ENCODE data around the gene TANGO2.

The TANGO2 gene

GRCh38 chr22:19997561-19998231 lies 23.2 kb upstream of the TANGO2 start:
- DNase-seq: no peak

DNA sequence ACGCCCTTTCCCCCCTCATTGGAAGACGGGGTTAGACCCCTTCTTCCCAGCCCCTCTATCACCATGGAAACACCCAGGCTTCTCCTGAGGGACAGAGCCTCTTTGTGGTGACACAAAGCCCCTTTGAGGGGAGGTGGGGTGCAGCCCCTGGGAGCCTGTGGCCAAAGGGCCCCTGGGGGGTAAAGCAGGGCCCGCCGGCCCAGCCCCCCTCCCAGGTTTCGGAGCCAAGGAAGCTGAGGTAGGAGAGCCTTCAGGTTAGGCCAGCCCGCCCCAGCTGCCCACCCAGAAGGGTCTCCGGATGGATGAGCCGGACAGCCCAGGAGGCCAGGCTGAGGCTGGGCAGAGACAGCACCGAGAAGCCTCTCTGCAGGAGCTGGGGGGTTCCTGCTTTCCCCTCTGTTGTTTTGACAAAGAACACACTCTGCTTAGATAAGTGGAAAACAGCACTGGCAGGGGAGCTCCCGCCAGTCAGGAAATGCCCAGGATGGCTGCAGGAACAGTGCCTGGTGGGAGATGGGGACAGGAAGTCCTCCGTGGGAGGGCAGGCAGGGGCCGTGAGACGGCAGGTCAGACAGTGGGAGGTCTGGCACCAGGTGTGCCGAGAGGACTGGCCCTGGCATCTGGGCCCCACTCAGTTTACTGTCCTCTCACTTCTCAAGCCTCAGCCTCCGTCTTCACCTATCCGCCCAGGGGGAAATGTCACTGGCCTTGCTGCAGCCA lies 22.5 kb upstream of the TANGO2 start:
- DNase-seq: no peak

DNA sequence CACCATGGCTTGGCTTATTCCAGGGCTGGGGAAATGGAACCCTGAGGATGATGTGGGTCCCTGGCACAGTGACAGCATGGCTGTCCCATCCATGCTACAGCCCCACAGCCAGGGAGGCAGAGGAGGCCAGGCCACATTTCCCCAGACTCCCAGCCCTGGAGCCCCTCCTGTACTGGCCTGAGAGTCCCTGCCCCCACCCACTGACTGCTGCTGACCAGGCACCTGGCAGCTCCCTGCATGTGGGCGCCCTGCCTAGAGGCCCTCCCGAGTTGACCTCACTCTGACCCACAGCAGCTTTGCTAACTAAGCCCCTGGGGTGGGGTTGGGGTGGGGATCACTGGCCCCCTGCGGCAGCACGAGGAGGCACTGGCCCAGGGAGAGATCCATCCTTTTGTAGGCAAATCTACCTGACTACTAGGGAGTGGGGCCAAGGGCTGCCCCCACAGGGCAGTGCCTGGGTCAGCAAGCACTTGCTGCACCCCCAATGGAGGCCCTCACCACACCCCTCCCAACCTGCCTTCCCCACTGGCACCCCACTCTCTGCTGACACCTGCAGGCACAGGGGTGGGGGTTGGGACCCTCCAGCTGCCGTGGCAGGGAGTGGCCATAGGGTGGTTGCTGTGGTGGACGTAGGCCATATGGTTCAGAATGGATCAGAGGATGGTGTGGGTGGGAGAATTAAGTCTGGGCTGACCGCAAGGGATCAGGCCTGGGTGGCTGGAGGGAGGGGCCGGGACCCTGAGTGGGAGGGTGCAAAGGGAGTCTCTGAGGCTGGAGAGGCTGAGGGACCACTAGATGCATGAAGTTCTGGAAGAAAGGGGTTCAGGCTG lies 21.7 kb upstream of the TANGO2 start:
- no peak for DNase-seq

GRCh38 chr22:20000246-20001081 lies 20.4 kb upstream of the TANGO2 start:
- DNase-seq: no peak

DNA sequence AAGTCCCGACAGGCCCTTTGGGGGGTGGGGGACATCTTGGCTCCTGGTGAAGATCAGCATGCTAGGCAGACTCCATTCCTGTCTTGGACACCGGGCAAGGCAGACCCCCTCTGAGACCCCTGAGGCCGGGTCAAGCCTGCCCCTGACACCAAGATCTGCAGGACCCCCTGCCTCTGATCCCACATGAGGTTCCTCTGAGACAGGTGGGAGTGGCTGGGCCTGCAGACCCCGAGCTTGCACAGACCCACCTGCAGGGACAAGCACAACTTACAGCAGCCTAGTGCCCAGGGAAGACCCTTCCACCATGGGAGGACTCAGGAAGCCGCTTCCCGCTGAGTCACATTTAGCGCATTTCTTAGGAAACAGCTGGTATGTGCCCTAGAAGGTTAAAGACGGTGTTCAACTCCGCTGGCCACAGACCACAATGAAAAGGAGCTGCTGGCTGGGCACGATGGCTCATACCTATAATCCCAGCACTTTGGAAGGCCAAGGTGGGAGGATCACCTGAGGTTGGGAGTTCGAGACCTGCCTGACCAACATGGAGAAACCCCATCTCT lies 19.8 kb upstream of the TANGO2 start:
- no peak for DNase-seq

- DNase-seq: no peak
These were observed 18.8 kb upstream of the TANGO2 start for GRCh38 chr22:20002128-20002527.

DNA sequence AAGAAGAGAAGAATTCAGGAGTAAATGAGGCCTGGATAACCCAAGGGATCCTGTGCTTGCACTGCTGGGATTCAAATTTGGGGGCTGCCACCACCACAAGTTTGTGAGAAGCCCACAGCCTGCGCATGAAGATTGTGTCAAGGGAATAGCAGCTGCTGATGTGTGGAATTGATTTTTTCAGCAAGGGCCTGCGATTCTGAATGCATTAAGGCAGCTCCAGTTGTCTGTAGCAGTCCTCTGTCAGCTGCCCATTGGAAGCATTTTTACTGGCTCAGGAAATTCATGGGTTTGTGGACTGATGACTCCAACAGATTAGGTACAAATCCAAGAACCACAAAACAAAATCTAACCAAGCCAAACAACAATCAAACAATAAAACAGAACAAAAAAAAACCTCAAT lies 18.3 kb upstream of the TANGO2 start:
- no peak for DNase-seq

- DNase-seq: no peak
These were observed 17.6 kb upstream of the TANGO2 start for GRCh38 chr22:20003304-20003703.

- no peak for DNase-seq
These were observed 16.4 kb upstream of the TANGO2 start for GRCh38 chr22:20004464-20004863.

DNA sequence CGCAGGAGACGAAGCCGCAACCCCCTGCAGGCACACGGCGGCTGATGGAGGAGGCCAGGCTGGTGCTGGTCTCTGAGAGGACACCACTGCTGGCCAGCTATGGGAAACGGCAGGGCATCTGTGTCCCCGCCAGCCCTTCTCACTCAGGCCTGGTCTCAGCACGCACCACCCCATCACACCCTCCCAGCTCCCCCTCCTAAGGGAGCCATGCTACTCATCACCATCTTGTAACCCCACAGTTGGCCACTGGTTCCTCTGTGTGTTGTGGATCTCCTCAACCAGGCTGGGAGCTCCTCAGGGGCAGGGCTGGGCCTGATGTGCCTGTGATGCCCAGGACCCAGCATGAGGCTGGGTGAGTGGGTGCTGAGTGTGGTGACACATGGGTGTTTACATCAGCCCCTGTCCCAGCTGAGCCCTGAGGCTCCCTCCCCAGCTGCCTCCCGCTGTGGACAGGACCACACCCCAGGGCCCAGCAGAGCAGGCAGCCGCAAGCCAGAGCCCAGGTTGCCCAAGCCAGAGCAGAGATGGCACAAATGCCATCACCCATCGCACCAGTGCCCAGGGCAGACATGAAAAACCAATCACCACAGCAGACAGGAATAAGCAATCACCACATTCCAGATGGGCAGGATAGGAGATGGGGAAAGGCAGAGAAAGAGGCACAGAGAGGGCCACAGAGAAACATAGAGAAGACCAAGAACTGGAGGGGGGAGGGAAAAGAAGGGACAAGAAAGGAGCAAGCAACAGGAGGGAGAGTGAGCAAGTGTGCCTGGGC lies 12.5 kb upstream of the TANGO2 start:
- no peak for DNase-seq

GRCh38 chr22:20009018-20009491 lies 11.9 kb upstream of the TANGO2 start:
- DNase-seq: no peak

DNA sequence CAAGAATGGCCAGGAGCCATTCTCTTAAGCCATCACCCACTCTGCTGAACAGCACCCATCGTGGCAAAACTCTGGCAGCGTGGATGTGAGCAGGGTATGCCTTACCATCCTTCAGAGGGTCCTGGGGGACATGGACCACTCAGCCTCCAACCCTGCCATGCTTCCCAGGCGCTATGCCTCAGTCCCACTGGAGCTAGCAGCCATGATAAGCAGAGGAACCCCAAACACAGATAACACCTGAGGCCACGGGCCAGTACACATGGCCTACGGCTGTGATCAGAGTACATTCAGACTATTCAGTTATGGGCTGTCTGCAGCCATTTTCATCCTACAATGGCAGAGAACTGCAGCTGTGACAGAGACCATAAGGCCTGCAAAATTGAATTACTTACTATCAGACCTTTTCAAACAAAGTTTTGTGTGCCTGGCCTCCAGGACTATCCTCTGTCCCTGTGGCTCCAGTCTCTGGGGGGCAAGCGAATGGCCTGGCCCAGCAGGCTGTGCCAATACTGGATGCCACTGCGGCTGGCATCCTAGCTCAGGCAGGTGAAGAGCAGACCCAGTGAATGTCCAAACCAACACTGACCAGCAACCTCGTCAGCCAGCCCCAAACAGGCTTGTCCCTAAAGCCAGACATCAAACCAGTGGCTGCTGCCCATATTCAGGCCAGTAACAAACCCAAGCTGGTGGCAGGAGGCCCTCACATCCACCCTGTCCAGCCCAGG lies 11.2 kb upstream of the TANGO2 start:
- no peak for DNase-seq

- DNase-seq: no peak
These were observed 10.4 kb upstream of the TANGO2 start for GRCh38 chr22:20010307-20011122.

- no peak for DNase-seq
These were observed 9.6 kb upstream of the TANGO2 start for GRCh38 chr22:20011123-20011992.

GRCh38 chr22:20011993-20012740 lies 8.7 kb upstream of the TANGO2 start:
- no peak for DNase-seq

DNA sequence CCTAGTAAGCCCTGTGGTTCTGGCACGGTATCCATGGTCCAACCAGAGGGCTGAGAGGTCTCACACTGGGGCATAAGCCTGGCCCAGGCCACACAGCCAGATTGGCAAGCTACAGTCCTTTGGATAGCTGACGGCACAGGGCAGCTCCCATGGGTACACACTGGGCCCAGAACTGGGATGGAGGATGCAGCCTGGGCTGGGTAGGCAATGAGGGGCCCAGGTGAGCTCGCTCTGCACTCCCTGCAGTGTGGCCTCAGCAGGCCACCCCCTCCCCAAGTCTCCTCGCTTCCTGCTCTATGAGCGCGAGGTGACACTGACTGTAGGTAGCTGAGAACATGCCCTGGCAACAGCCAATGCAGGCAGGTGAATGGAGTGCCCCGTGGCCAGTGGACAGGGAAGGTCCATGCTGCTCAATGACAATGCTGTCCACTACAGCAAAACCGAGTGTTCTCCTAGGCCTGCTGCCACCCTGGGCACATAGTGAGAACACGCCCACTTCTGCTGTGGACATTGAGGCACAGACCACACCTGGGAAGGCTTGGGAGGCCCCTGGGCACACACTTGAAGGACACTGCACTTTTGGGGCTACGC lies 8.1 kb upstream of the TANGO2 start:
- no peak for DNase-seq

DNA sequence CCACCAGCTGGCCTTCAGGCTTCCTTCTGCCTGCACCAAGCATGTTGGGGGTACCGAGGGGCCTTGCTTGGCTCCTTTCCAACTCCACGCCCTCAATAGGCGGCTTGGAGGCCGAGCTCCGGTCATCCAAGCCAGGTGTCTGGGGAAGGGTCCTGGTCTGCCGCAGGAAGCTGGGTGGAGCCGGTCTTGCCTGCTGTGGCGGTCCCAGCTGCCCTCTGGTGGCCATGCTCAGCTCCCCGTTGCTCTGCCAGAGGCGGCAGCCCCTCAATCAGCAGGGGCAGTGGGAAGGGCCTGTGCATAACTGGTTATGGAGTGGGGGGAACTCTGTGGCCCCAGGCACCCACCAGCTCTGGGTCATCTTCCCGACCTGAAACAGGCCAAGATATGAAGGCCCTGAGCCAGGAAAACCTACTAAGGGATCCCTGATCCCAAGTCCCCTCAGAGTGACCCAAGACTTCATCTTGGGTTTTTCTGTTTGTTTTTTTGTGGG lies 7.5 kb upstream of the TANGO2 start:
- no peak for DNase-seq
